ENCODE measurements around the gene BTNL2. TPM values are rescaled to one million over a fixed set of nuclear protein-coding genes. Genes with fewer than 3 reads are reported as not detected.

Gene BTNL2
- total and polyA plus RNA-seq, 9 of the 15 experiments (the other 6 are each of a cell fraction or from before 2014, with no cell fraction given): not detected

DNA sequence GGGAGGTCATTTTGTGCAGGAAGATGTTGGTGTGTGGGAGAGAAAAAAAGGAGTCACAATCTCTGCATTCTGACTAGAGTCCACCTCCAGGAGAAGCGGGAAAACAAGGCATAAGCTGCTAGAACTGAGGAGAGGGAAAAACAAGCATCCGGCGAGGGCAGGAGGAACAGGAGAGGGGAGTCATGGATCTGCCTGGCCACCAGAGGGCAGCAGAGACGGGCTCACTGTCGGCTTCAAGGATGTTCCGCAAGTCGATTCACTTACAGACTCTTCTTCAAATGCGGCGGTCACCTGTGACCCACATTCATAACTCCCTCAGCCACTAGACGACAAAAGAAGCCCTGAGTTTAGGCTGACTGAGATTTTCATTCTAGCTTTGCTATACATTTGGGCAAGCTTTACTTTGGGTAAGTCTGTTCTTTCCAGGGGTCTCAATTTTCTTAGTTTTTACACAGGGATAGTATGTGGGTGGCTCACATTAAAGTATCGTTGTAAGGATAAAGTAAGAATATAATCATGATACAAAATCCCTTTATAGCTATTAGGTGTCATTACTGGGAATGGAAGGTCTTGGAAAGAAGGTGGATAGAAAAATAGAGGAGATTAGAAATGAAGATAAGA lies 6.6 kb upstream of the BTNL2 start:
- in situ Hi-C loops (cut with MboI): loop anchor here (10.0 kb wide), 1 partner anchor 319 kb away; no protein-coding TSS in a partner anchor
- TF ChIP-seq U2AF2 (optimal IDR thresholded peaks at IDR 0.05; ENCODE audit: low read depth, low read length): no peak
- TF ChIP-seq, protein P1, sequence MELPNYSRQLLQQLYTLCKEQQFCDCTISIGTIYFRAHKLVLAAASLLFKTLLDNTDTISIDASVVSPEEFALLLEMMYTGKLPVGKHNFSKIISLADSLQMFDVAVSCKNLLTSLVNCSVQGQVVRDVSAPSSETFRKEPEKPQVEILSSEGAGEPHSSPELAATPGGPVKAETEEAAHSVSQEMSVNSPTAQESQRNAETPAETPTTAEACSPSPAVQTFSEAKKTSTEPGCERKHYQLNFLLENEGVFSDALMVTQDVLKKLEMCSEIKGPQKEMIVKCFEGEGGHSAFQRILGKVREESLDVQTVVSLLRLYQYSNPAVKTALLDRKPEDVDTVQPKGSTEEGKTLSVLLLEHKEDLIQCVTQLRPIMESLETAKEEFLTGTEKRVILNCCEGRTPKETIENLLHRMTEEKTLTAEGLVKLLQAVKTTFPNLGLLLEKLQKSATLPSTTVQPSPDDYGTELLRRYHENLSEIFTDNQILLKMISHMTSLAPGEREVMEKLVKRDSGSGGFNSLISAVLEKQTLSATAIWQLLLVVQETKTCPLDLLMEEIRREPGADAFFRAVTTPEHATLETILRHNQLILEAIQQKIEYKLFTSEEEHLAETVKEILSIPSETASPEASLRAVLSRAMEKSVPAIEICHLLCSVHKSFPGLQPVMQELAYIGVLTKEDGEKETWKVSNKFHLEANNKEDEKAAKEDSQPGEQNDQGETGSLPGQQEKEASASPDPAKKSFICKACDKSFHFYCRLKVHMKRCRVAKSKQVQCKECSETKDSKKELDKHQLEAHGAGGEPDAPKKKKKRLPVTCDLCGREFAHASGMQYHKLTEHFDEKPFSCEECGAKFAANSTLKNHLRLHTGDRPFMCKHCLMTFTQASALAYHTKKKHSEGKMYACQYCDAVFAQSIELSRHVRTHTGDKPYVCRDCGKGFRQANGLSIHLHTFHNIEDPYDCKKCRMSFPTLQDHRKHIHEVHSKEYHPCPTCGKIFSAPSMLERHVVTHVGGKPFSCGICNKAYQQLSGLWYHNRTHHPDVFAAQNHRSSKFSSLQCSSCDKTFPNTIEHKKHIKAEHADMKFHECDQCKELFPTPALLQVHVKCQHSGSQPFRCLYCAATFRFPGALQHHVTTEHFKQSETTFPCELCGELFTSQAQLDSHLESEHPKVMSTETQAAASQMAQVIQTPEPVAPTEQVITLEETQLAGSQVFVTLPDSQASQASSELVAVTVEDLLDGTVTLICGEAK (IDR thresholded peaks at IDR 0.05): no peak
- TF ChIP-seq, protein P1 (CRISPR knock-in tag; IDR thresholded peaks at IDR 0.05): no peak
- TF ChIP-seq, protein P2, sequence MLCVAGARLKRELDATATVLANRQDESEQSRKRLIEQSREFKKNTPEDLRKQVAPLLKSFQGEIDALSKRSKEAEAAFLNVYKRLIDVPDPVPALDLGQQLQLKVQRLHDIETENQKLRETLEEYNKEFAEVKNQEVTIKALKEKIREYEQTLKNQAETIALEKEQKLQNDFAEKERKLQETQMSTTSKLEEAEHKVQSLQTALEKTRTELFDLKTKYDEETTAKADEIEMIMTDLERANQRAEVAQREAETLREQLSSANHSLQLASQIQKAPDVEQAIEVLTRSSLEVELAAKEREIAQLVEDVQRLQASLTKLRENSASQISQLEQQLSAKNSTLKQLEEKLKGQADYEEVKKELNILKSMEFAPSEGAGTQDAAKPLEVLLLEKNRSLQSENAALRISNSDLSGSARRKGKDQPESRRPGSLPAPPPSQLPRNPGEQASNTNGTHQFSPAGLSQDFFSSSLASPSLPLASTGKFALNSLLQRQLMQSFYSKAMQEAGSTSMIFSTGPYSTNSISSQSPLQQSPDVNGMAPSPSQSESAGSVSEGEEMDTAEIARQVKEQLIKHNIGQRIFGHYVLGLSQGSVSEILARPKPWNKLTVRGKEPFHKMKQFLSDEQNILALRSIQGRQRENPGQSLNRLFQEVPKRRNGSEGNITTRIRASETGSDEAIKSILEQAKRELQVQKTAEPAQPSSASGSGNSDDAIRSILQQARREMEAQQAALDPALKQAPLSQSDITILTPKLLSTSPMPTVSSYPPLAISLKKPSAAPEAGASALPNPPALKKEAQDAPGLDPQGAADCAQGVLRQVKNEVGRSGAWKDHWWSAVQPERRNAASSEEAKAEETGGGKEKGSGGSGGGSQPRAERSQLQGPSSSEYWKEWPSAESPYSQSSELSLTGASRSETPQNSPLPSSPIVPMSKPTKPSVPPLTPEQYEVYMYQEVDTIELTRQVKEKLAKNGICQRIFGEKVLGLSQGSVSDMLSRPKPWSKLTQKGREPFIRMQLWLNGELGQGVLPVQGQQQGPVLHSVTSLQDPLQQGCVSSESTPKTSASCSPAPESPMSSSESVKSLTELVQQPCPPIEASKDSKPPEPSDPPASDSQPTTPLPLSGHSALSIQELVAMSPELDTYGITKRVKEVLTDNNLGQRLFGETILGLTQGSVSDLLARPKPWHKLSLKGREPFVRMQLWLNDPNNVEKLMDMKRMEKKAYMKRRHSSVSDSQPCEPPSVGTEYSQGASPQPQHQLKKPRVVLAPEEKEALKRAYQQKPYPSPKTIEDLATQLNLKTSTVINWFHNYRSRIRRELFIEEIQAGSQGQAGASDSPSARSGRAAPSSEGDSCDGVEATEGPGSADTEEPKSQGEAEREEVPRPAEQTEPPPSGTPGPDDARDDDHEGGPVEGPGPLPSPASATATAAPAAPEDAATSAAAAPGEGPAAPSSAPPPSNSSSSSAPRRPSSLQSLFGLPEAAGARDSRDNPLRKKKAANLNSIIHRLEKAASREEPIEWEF (CRISPR knock-in tag; IDR thresholded peaks at IDR 0.05): no peak
- peak in 1 of 2 experiments; percentile 40; a peak in 1 of 4 replicates for TF ChIP-seq MAZ (CRISPR knock-in tag; conservative IDR thresholded peaks at IDR 0.05 in 1 of 2, IDR thresholded peaks at IDR 0.05 in 1 of 2)
- TF ChIP-seq ARID2 (IDR thresholded peaks at IDR 0.05): peak; percentile 71

More for the DNA sequence above, 6.6 kb upstream of the BTNL2 start:
- H3K9me3 ChIP-seq (replicated peaks; ENCODE audit: control insufficient read depth, insufficient read depth, low read depth, low read length): no peaks in the 10 kb centered on the region
- H3K9me1 ChIP-seq (ENCODE audit: control insufficient read depth, insufficient read depth, low read length): no peaks in the 10 kb centered on the region
- H3K27ac ChIP-seq (ENCODE audit: extremely low read depth, low read depth, low read length): no peak overlapping the region
- H3K4me3 ChIP-seq: no peak overlapping the region
- WGBS (ENCODE audit: insufficient coverage, low coverage, missing lambda C conversion rate): 1% methylated on average over 11 of the region's 11 CpGs
- no peak overlapping the region for H3K4me2 ChIP-seq (ENCODE audit: insufficient read depth, low read length)
- H3K36me3 ChIP-seq (ENCODE audit: control insufficient read depth, insufficient read depth, low read length): no peaks in the 10 kb centered on the region
- H3K4me1 ChIP-seq (replicated peaks in 1 of 2; ENCODE audit: control insufficient read depth in 2 of 2, insufficient read depth in 2 of 2, low read length in 2 of 2): no peaks in the 10 kb centered on the region
- H3K9ac ChIP-seq (ENCODE audit: insufficient read depth in 1 of 2, low read depth in 2 of 2, low read length in 2 of 2): no peak overlapping the region
- DNase-seq (ENCODE audit: extremely low read depth in 1 of 4, low spot score in 3 of 4) (peak; percentile 78 to 86 (median 82)), FAIRE-seq (peak; percentile 93), ATAC-seq (peak; percentile 95)
- H4K20me1 ChIP-seq (replicated peaks; ENCODE audit: control insufficient read depth, insufficient read depth, low read length): 0 out of 2 replicates have a peak, but pooled peaks cover 4% of the 10 kb centered on the region
- H3K27me3 ChIP-seq (ENCODE audit: control insufficient read depth in 2 of 2, insufficient read depth in 2 of 2, low read length in 2 of 2): peaks cover 2 to 16% of the 10 kb centered on the region in 2 experiments; a peak in 4 of 5 replicates
- ChIA-PET CTCF (ENCODE audit: low intra/inter-chr PET ratio) (interaction anchor here (0.5 to 5.5 kb wide), 14 partner anchors 19 to 1177 kb away, joined by 3 to 58 read pairs (median 4); no protein-coding TSS in a partner anchor), POLR2A (interaction anchor here (0.6 kb wide), 1 partner anchor 293 kb away, joined by 3 read pairs; no protein-coding TSS in a partner anchor)
- BruUV-seq (replicated peaks): no TSS peak
- intact Hi-C loops (cut with micrococcal nuclease): loop anchor here (1.0 to 10.0 kb wide), 4 partner anchors 169 to 455 kb away; no protein-coding TSS in a partner anchor
- no peaks in the 10 kb centered on the region for H3K79me2 ChIP-seq (ENCODE audit: control insufficient read depth, insufficient read depth, low read length)
- peak overlapping the region; percentile 3; the same call in 1 of the 2 replicates for H2AFZ ChIP-seq (ENCODE audit: low read depth, low read length)
